Keratinocyte (primary cell): ENCODE results near the gene WT1. TPM values are rescaled to one million over a fixed set of nuclear protein-coding genes. Genes with fewer than 3 reads are reported as not detected.

Experiments
- DNase-seq: peaks from one replicate; pipeline ENCODE4 v3.0.0-alpha.2; 2011; ENCODE audit warnings: low read depth, missing footprints, low spot score
- FAIRE-seq: peaks from 2 replicates; lab custom pipeline; 2011; peaks lifted over from hg19 to GRCh38; lab: Jason Lieb, UNC
- H2AFZ ChIP-seq: 2 replicates; pipeline ENCODE4 v1.6.0; 2012; ENCODE audit warnings: low read length, control low read depth, inconsistent platforms; ENCODE audit not compliant: control insufficient read depth
- H3K27ac ChIP-seq: 2 replicates; pipeline ENCODE4 v1.5.1; 2011; ENCODE audit warnings: low read length; ENCODE audit not compliant: control insufficient read depth, insufficient read depth
- H3K27me3 ChIP-seq: 3 replicates; pipeline ENCODE4 v1.6.0; 2011; ENCODE audit warnings: low read length; ENCODE audit not compliant: control insufficient read depth, insufficient read depth; ENCODE audit errors: extremely low read depth
- H3K36me3 ChIP-seq, 2 experiments: 2 replicates in 1 of 2; 3 replicates in 1 of 2; pipeline ENCODE4 v1.5.1; 2011; ENCODE audit warnings: low read length in 2 of 2, mild to moderate bottlenecking in 1 of 2; ENCODE audit not compliant: control insufficient read depth in 2 of 2, insufficient read depth in 2 of 2; ENCODE audit errors: extremely low read depth in 1 of 2
- H3K4me1 ChIP-seq: 3 replicates; pipeline ENCODE4 v1.5.1; 2011; ENCODE audit warnings: low read length; ENCODE audit not compliant: control insufficient read depth, insufficient read depth; ENCODE audit errors: extremely low read depth
- H3K4me2 ChIP-seq: 3 replicates; pipeline ENCODE4 v1.6.0; 2011; ENCODE audit warnings: low read depth, low read length; ENCODE audit not compliant: control insufficient read depth, insufficient read depth; ENCODE audit errors: extremely low read depth
- H3K4me3 ChIP-seq, 3 experiments: fragments of 200-600 bp in 1 of 3; sonication (generic) in 1 of 3; 2 replicates in 2 of 3; 3 replicates in 1 of 3; pipeline ENCODE4 v1.5.1; 2011 to 2016; ENCODE audit warnings: low read length in 3 of 3, mild to moderate bottlenecking in 3 of 3, control low read depth in 2 of 3, inconsistent platforms in 1 of 3, low read depth in 1 of 3, mixed read lengths in 1 of 3, mixed run types in 1 of 3, moderate library complexity in 1 of 3; ENCODE audit not compliant: control insufficient read depth in 2 of 3, insufficient read depth in 2 of 3; ENCODE audit errors: extremely low read depth in 1 of 3
- H3K79me2 ChIP-seq: 2 replicates; pipeline ENCODE4 v1.6.0; 2012; ENCODE audit warnings: low read length; ENCODE audit not compliant: control insufficient read depth, insufficient read depth
- H3K9ac ChIP-seq: 3 replicates; pipeline ENCODE4 v1.6.0; 2011; ENCODE audit warnings: low read length; ENCODE audit not compliant: control insufficient read depth, insufficient read depth; ENCODE audit errors: extremely low read depth
- H3K9me1 ChIP-seq: 3 replicates; pipeline ENCODE4 v1.6.0; 2011; ENCODE audit warnings: low read length; ENCODE audit not compliant: control insufficient read depth, insufficient read depth; ENCODE audit errors: extremely low read depth
- H3K9me3 ChIP-seq: 2 replicates; pipeline ENCODE4 v1.5.1; 2012; ENCODE audit warnings: low read depth, low read length; ENCODE audit not compliant: control insufficient read depth
- H4K20me1 ChIP-seq: 3 replicates; pipeline ENCODE4 v1.6.0; 2011; ENCODE audit warnings: low read length; ENCODE audit not compliant: control insufficient read depth, insufficient read depth; ENCODE audit errors: extremely low read depth
- EZH2 ChIP-seq: IDR thresholded peaks from one replicate; pipeline ENCODE4 v1.6.1; 2012; ENCODE audit warnings: inconsistent platforms, mild to moderate bottlenecking, low read length, moderate library complexity
- dilution Hi-C: fragments of 300-500 bp; cut with MboI; formaldehyde crosslinking; loops from one replicate; pipeline ENCODE4 v1.7.0; 2020; ENCODE audit warnings: low sequenced_read_pairs; ENCODE audit not compliant: extremely low pct_ligation_motif_present
- polyA plus RNA-seq, 5 experiments: library from polyadenylated mRNA; depleted of rRNA in 3 of 5; stranded (reverse) in 3 of 5; stranded (forward) in 1 of 5; unstranded in 1 of 5; fragments of >200 nt; gene quantifications; 1 replicate in 1 of 5; 2 replicates in 3 of 5; 3 replicates in 1 of 5; pipeline versions ENCODE4 v1.2.1 to v1.2.3, GENCODE V29; 2011 to 2012; ENCODE audit warnings: missing spikeins in 2 of 5, low read depth in 1 of 5, low replicate concordance in 1 of 5
- TF ChIP-seq, protein P1 (sequence below), 3 experiments: IDR thresholded peaks in 1 of 3; conservative IDR thresholded peaks in 1 of 3; optimal IDR thresholded peaks in 1 of 3; 2 replicates in 2 of 3; 3 replicates in 1 of 3; pipeline versions ENCODE3 to v1.5.1; 2011; ENCODE audit warnings: low read length in 3 of 3, mild to moderate bottlenecking in 3 of 3, moderate library complexity in 2 of 3, control low read depth in 1 of 3, inconsistent platforms in 1 of 3; ENCODE audit not compliant: insufficient read depth in 2 of 3; ENCODE audit errors: extremely low read depth in 1 of 3

Gene WT1
- polyA plus RNA-seq, 1 donor (not counting 4 experiments of a cell fraction or from before 2014, with no cell fraction given): not detected

- Histone ChIP-seq H3K4me2 (no peak overlapping the region), H3K27me3 (peaks cover 10% of the 10 kb centered on the region), H3K9ac (no peak overlapping the region), H2AFZ (no peak overlapping the region), H3K9me1 (no peaks in the 10 kb centered on the region), H3K4me1 (no peaks in the 10 kb centered on the region), H3K27ac (no peak overlapping the region), H3K79me2 (no peaks in the 10 kb centered on the region), H3K9me3 (no peaks in the 10 kb centered on the region), H4K20me1 (no peaks in the 10 kb centered on the region), H3K36me3 (no peaks in the 10 kb centered on the region), H3K4me3 (no peak overlapping the region)
- FAIRE-seq: no peak
- TF ChIP-seq, protein P1, sequence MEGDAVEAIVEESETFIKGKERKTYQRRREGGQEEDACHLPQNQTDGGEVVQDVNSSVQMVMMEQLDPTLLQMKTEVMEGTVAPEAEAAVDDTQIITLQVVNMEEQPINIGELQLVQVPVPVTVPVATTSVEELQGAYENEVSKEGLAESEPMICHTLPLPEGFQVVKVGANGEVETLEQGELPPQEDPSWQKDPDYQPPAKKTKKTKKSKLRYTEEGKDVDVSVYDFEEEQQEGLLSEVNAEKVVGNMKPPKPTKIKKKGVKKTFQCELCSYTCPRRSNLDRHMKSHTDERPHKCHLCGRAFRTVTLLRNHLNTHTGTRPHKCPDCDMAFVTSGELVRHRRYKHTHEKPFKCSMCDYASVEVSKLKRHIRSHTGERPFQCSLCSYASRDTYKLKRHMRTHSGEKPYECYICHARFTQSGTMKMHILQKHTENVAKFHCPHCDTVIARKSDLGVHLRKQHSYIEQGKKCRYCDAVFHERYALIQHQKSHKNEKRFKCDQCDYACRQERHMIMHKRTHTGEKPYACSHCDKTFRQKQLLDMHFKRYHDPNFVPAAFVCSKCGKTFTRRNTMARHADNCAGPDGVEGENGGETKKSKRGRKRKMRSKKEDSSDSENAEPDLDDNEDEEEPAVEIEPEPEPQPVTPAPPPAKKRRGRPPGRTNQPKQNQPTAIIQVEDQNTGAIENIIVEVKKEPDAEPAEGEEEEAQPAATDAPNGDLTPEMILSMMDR (optimal IDR thresholded peaks at IDR 0.05 in 1 of 3, IDR thresholded peaks at IDR 0.05 in 1 of 3, conservative IDR thresholded peaks at IDR 0.05 in 1 of 3; ENCODE audit: extremely low read depth in 1 of 3, insufficient read depth in 2 of 3, low read length in 3 of 3): no peak
- TF ChIP-seq EZH2: no peak
- DNase-seq: no peak
- dilution Hi-C loops: no loop called here
Observed at GRCh38 chr11:32388365-32388764, 47.0 kb downstream of the WT1 start.

DNA sequence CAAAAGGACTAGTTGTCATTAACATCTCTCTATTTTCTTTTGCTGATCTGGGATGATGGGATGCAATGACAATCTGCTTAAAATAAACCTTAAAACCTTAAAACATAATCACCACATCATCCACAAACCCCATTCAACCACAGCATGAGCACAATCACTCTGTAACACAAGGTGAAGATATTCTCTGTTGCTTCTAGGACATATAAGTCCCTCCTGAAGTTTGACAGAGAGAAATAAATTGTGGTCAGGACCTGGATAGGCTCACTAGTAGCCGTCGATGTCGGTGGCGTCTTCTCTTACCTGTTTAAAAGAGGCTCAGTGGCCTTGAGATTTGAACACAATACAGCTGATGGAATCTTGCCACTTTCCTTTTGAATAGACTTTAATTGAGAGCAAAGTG, 47.9 kb downstream of the WT1 start:
- no peak overlapping the region for H3K9ac ChIP-seq
- H2AFZ ChIP-seq: no peak overlapping the region
- H3K9me1 ChIP-seq: no peaks in the 10 kb centered on the region
- no peaks in the 10 kb centered on the region for H3K79me2 ChIP-seq
- no peaks in the 10 kb centered on the region for H4K20me1 ChIP-seq
- H3K9me3 ChIP-seq: no peaks in the 10 kb centered on the region
- H3K4me2 ChIP-seq: no peak overlapping the region
- H3K27me3 ChIP-seq: peaks cover 10% of the 10 kb centered on the region
- no peak for DNase-seq
- H3K27ac ChIP-seq: no peak overlapping the region
- FAIRE-seq: no peak
- H3K4me3 ChIP-seq: no peak overlapping the region
- dilution Hi-C loops: no loop called here
- H3K4me1 ChIP-seq: no peaks in the 10 kb centered on the region
- TF ChIP-seq, protein P1 (optimal IDR thresholded peaks at IDR 0.05 in 1 of 3, IDR thresholded peaks at IDR 0.05 in 1 of 3, conservative IDR thresholded peaks at IDR 0.05 in 1 of 3; ENCODE audit: extremely low read depth in 1 of 3, insufficient read depth in 2 of 3, low read length in 3 of 3): no peak
- no peak for TF ChIP-seq EZH2
- H3K36me3 ChIP-seq: no peaks in the 10 kb centered on the region
